Mesendoderm (in vitro differentiated cells): ENCODE measurements around the gene PLXNB2.

Experiments
- DNase-seq: peaks from one replicate; pipeline ENCODE4 v3.0.0; 2013
- H2AK5ac ChIP-seq: 2 replicates; pipeline ENCODE4 v1.6.1; 2013; ENCODE audit warnings: low read length, inconsistent platforms
- H2BK120ac ChIP-seq: 2 replicates; pipeline ENCODE4 v1.6.1; 2013; ENCODE audit warnings: low read depth, mild to moderate bottlenecking, low read length, moderate library complexity, mixed read lengths
- H2BK15ac ChIP-seq: replicated peaks from 2 replicates; pipeline ENCODE4 v1.6.1; 2013; ENCODE audit warnings: low read depth, mild to moderate bottlenecking, moderate library complexity
- H2BK5ac ChIP-seq: 2 replicates; pipeline ENCODE4 v1.6.1; 2013; ENCODE audit warnings: low read length, inconsistent platforms
- H3K18ac ChIP-seq: 2 replicates; pipeline ENCODE4 v1.6.1; 2013; ENCODE audit warnings: mild to moderate bottlenecking, low read length, mixed read lengths
- H3K23ac ChIP-seq: one replicate; pipeline ENCODE4 v1.6.1; 2013; ENCODE audit warnings: low read length
- H3K27ac ChIP-seq: 2 replicates; pipeline ENCODE4 v1.5.1; 2013; ENCODE audit warnings: low read depth, mild to moderate bottlenecking, inconsistent platforms, low read length, moderate library complexity
- H3K27me3 ChIP-seq: 2 replicates; pipeline ENCODE4 v1.6.1; 2013; ENCODE audit warnings: low read length, control low read depth, mild to moderate bottlenecking, inconsistent platforms; ENCODE audit not compliant: insufficient read depth, poor library complexity
- H3K36me3 ChIP-seq: 2 replicates; pipeline ENCODE4 v1.6.1; 2013; ENCODE audit warnings: low read length, inconsistent platforms; ENCODE audit not compliant: control insufficient read depth, insufficient read depth
- H3K4ac ChIP-seq: one replicate; pipeline ENCODE4 v1.6.1; 2013; ENCODE audit warnings: low read depth, mild to moderate bottlenecking, low read length, moderate library complexity
- H3K4me1 ChIP-seq: 2 replicates; pipeline ENCODE4 v1.6.1; 2013; ENCODE audit warnings: low read depth, low read length, inconsistent platforms; ENCODE audit not compliant: control insufficient read depth
- H3K4me2 ChIP-seq: 2 replicates; pipeline ENCODE4 v1.6.1; 2013; ENCODE audit warnings: low read length
- H3K4me3 ChIP-seq: 2 replicates; pipeline ENCODE4 v1.5.1; 2013; ENCODE audit warnings: mild to moderate bottlenecking, low read length
- H3K56ac ChIP-seq: one replicate; pipeline ENCODE4 v1.6.1; 2013; ENCODE audit warnings: low read length
- H3K79me1 ChIP-seq: 2 replicates; pipeline ENCODE4 v1.6.1; 2013; ENCODE audit warnings: low read length, inconsistent platforms
- H3K79me2 ChIP-seq: 2 replicates; pipeline ENCODE4 v1.6.1; 2013; ENCODE audit warnings: mild to moderate bottlenecking, low read length; ENCODE audit not compliant: control insufficient read depth, insufficient read depth
- H3K9ac ChIP-seq: 2 replicates; pipeline ENCODE4 v1.6.1; 2013; ENCODE audit warnings: low read length, inconsistent platforms
- H4K5ac ChIP-seq: one replicate; pipeline ENCODE4 v1.6.1; 2013; ENCODE audit warnings: low read length
- H4K8ac ChIP-seq: one replicate; pipeline ENCODE4 v1.6.1; 2013; ENCODE audit warnings: low read depth, mild to moderate bottlenecking, control low read depth, low read length, moderate library complexity
- WGBS: extraction: QIAGEN DNeasy Blood & Tissue Kit; methylation state at CpG from one replicate; pipeline ENCODE4 v1.1.7; 2013; ENCODE audit warnings: low lambda C conversion rate, missing lambda C conversion rate; ENCODE audit not compliant: insufficient coverage; ENCODE audit errors: extremely low coverage; 5-methylcytosine and 5-hydroxymethylcytosine counted together

The PLXNB2 gene

GRCh38 chr22:50318356-50318697 is 10.9 kb upstream of the PLXNB2 start:
- H3K4me2 ChIP-seq = no peak overlapping the region
- no peak overlapping the region for H3K27ac ChIP-seq
- no peak overlapping the region for H2BK5ac ChIP-seq
- H3K56ac ChIP-seq = no peak overlapping the region
- H3K79me1 ChIP-seq = no peaks in the 10 kb centered on the region
- WGBS = no CpG with 5 or more reads among the region's 7 CpGs
- no peaks in the 10 kb centered on the region for H3K27me3 ChIP-seq
- H3K36me3 ChIP-seq = no peaks in the 10 kb centered on the region
- H3K79me2 ChIP-seq = no peaks in the 10 kb centered on the region
- H3K4me3 ChIP-seq = no peak overlapping the region
- no peak overlapping the region for H2AK5ac ChIP-seq
- H3K9ac ChIP-seq = no peak overlapping the region
- no peak overlapping the region for H3K23ac ChIP-seq
- no peaks in the 10 kb centered on the region for H3K4me1 ChIP-seq
- H3K4ac ChIP-seq = no peak overlapping the region
- no peak overlapping the region for H3K18ac ChIP-seq
- no peak overlapping the region for H4K8ac ChIP-seq
- no peak overlapping the region for H4K5ac ChIP-seq
- no peak overlapping the region for H2BK15ac ChIP-seq
- no peak overlapping the region for H2BK120ac ChIP-seq
- no peak for DNase-seq

DNA sequence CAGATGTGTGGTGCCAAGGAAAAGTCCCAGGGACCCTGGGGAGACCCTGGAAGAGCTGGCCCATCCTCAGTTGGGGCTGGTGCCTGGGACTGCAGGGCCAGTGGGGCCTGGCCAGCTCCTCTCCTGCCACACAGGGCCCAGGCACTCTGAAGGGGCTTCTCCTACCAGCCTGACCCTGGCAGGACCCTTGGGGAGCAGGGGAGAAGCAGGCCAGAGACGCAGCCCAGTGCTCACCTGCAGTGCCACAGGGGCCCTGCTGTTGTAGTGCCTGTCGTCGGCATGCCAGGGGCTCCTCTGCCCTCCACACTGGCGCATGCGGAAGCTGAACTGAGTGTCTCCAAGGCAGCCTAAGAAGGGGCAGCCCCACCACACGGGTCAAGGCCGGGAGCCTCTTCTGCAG is 10.2 kb upstream of the PLXNB2 start:
- no peak overlapping the region for H2AK5ac ChIP-seq
- no peak overlapping the region for H3K4me2 ChIP-seq
- H3K23ac ChIP-seq = no peak overlapping the region
- no peak overlapping the region for H3K27ac ChIP-seq
- no peaks in the 10 kb centered on the region for H3K79me2 ChIP-seq
- no peak overlapping the region for H2BK120ac ChIP-seq
- no peak overlapping the region for H2BK5ac ChIP-seq
- no peak overlapping the region for H2BK15ac ChIP-seq
- no peak overlapping the region for H3K4ac ChIP-seq
- DNase-seq = no peak
- WGBS = no CpG with 5 or more reads among the region's 7 CpGs
- no peaks in the 10 kb centered on the region for H3K4me1 ChIP-seq
- no peaks in the 10 kb centered on the region for H3K27me3 ChIP-seq
- no peak overlapping the region for H4K8ac ChIP-seq
- no peak overlapping the region for H3K56ac ChIP-seq
- no peak overlapping the region for H3K18ac ChIP-seq
- H3K79me1 ChIP-seq = no peaks in the 10 kb centered on the region
- H3K9ac ChIP-seq = no peak overlapping the region
- H4K5ac ChIP-seq = no peak overlapping the region
- H3K4me3 ChIP-seq = no peak overlapping the region
- H3K36me3 ChIP-seq = no peaks in the 10 kb centered on the region

- no peak overlapping the region for H3K27ac ChIP-seq
- no peak overlapping the region for H3K4me2 ChIP-seq
- no peak overlapping the region for H3K56ac ChIP-seq
- H3K79me2 ChIP-seq = no peaks in the 10 kb centered on the region
- H3K79me1 ChIP-seq = no peaks in the 10 kb centered on the region
- no peak overlapping the region for H2BK5ac ChIP-seq
- no peak overlapping the region for H3K4ac ChIP-seq
- H3K18ac ChIP-seq = no peak overlapping the region
- no peak overlapping the region for H3K4me3 ChIP-seq
- H3K27me3 ChIP-seq = no peaks in the 10 kb centered on the region
- DNase-seq = no peak
- no peak overlapping the region for H2BK15ac ChIP-seq
- no peaks in the 10 kb centered on the region for H3K4me1 ChIP-seq
- WGBS = no CpG with 5 or more reads among the region's 9 CpGs
- no peak overlapping the region for H2BK120ac ChIP-seq
- H3K23ac ChIP-seq = no peak overlapping the region
- H4K8ac ChIP-seq = no peak overlapping the region
- H4K5ac ChIP-seq = no peak overlapping the region
- H3K9ac ChIP-seq = no peak overlapping the region
- no peaks in the 10 kb centered on the region for H3K36me3 ChIP-seq
- no peak overlapping the region for H2AK5ac ChIP-seq
These were observed 9.7 kb upstream of the PLXNB2 start for GRCh38 chr22:50317178-50317577.

DNA sequence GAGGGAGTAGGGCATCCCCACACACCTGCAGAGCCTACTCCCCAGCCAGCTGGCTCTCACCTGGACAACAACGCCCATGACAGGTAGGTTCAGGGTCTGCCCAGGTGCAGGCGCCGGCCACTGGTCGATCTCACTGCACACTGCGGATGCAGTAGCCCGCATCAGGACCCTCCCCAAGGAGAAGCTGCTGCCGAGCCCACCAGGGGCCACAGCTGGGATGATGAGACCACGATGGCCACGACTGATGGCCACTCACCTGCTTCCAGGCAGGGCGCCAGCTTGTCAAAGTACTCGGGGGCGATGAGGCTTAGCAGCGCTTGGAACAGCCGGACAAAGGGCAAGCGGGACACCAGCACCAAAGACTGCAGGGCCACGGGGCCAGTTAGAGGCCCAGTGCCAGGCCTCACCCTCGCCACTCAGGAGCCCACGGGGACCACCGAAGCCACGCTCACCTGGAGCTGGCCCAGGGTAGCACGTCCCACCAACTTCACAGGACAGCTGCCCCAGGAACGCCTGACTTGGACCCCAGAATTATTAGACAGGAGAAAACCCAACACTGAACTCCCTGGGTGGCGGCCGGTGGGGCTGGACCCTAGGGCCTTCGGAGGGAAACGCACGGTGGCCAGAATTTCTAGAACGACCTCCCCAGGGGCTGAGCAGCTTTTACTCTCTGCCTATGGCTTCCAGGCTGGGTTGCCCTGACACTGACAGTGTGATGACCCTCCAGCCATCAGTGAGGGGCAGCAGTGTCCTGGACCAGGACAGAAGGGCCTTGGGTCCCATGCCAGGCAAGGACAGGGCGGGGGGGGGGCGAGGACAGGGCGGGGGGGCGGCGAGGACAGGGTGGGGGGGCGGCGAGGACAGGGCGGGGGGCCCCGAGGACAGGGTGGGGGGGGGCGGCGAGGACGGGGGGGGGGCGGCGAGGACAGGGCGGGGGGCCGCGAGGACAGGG is 8.9 kb upstream of the PLXNB2 start:
- no peak overlapping the region for H3K56ac ChIP-seq
- no peaks in the 10 kb centered on the region for H3K79me1 ChIP-seq
- WGBS = no CpG with 5 or more reads among the region's 45 CpGs
- no peak overlapping the region for H3K4ac ChIP-seq
- no peaks in the 10 kb centered on the region for H3K79me2 ChIP-seq
- no peak overlapping the region for H2BK15ac ChIP-seq
- no peak overlapping the region for H2AK5ac ChIP-seq
- H3K4me2 ChIP-seq = no peak overlapping the region
- no peak for DNase-seq
- H3K27me3 ChIP-seq = no peaks in the 10 kb centered on the region
- no peak overlapping the region for H3K18ac ChIP-seq
- no peaks in the 10 kb centered on the region for H3K36me3 ChIP-seq
- H2BK5ac ChIP-seq = no peak overlapping the region
- no peak overlapping the region for H3K27ac ChIP-seq
- no peak overlapping the region for H4K8ac ChIP-seq
- no peak overlapping the region for H3K4me3 ChIP-seq
- H2BK120ac ChIP-seq = no peak overlapping the region
- no peak overlapping the region for H4K5ac ChIP-seq
- no peak overlapping the region for H3K23ac ChIP-seq
- no peaks in the 10 kb centered on the region for H3K4me1 ChIP-seq
- no peak overlapping the region for H3K9ac ChIP-seq

DNA sequence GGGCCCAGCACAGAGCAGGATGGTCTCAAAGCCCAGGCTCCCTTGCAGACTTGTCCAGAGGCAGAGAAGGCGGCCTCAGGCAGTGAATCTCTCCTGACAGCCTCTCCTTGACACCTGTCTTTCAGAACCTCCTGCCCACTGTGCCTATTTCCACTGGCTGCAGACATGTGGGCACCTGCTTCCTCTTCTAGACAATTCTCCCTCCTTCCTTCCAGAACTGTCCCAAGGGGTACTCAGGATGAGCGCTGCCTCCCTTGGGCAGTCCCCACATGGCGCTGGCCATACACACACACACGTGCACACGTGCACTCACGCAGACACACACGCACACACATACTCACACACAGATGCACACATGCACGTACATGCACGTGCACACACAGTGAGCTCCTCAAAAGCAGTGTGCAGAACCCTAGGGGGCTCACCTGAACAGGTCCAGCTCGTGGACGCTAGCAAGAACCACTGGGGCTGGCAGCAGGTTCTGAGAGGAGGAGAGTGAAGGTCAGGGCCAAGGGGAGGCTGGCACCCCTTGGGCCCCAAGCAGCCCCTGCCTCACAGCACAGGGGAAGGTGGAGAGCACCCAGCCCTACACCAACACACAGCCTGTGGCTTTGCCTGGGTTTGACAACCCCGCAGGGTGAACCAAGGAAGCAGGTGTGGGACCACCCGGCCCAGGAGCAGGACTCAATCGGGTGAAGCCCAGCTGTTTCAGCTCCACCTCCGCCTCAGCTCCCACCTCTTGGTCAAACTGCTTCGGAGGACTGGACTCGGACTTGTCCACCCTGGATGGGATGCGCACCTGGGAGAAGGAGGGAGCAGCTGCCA is 8.1 kb upstream of the PLXNB2 start:
- no peaks in the 10 kb centered on the region for H3K36me3 ChIP-seq
- H3K4ac ChIP-seq = no peak overlapping the region
- H3K9ac ChIP-seq = no peak overlapping the region
- no peak overlapping the region for H2BK15ac ChIP-seq
- H3K79me2 ChIP-seq = no peaks in the 10 kb centered on the region
- H3K4me3 ChIP-seq = no peak overlapping the region
- no peak overlapping the region for H3K4me2 ChIP-seq
- DNase-seq = no peak
- H4K8ac ChIP-seq = no peak overlapping the region
- H4K5ac ChIP-seq = no peak overlapping the region
- H2BK5ac ChIP-seq = no peak overlapping the region
- no peaks in the 10 kb centered on the region for H3K79me1 ChIP-seq
- H3K27me3 ChIP-seq = no peaks in the 10 kb centered on the region
- H3K56ac ChIP-seq = no peak overlapping the region
- H2BK120ac ChIP-seq = no peak overlapping the region
- H3K4me1 ChIP-seq = no peaks in the 10 kb centered on the region
- no peak overlapping the region for H2AK5ac ChIP-seq
- no peak overlapping the region for H3K23ac ChIP-seq
- no peak overlapping the region for H3K18ac ChIP-seq
- no CpG with 5 or more reads among the region's 18 CpGs for WGBS
- no peak overlapping the region for H3K27ac ChIP-seq
